LNCaP clone FGC (cell line): ENCODE data around the gene SLC39A7.

Source experiments
- DNase-seq: peaks from one replicate; pipeline ENCODE4 v3.0.0-alpha.2; 2011; ENCODE audit warnings: low read depth
- H3K4me3 ChIP-seq: 2 replicates; pipeline ENCODE4 v1.5.1; 2011; ENCODE audit warnings: mild to moderate bottlenecking, low read depth, low read length, control low read depth
- CTCF ChIP-seq: IDR thresholded peaks from 2 replicates; pipeline ENCODE4 v1.5.1; 2012; ENCODE audit warnings: mild to moderate bottlenecking; ENCODE audit not compliant: control insufficient read depth, insufficient read depth; ENCODE audit errors: extremely low read depth

The SLC39A7 gene

DNA sequence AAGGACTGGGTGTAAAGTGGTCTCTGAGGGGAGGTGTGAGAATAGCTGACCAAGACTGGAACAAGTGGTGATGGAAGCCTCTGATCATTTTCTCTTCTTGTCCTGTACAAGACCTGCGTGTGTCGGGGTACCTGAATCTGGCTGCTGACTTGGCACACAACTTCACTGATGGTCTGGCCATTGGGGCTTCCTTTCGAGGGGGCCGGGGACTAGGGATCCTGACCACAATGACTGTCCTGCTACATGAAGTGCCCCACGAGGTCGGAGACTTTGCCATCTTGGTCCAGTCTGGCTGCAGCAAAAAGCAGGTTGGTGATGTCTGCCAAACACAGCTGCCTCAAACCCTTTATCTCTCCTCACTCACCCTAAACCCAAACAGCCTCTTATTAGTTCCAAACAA lies 2.1 kb downstream of the SLC39A7 start:
- H3K4me3 ChIP-seq = no peak overlapping the region
- TF ChIP-seq CTCF = no peak
- no peak for DNase-seq

GRCh38 chr6:33203443-33204164 lies 2.9 kb downstream of the SLC39A7 start:
- H3K4me3 ChIP-seq = no peak overlapping the region
- no peak for DNase-seq
- no peak for TF ChIP-seq CTCF

- TF ChIP-seq CTCF = no peak
- peak overlapping the region; percentile 88 for H3K4me3 ChIP-seq
- no peak for DNase-seq
Measured at GRCh38 chr6:33204165-33204414, 3.4 kb downstream of the SLC39A7 start.

GRCh38 chr6:33204415-33205190 lies 3.9 kb downstream of the SLC39A7 start, which contains the start of gene HSD17B8:
TSS of gene HSD17B8 (plus strand) at chr6:33204655. CDS start at chr6:33204669, 14 bp downstream.
- no peak for TF ChIP-seq CTCF
- H3K4me3 ChIP-seq = peak within 1 kb of the TSS; percentile 88
- peak; percentile 62 for DNase-seq

GRCh38 chr6:33205191-33206026 lies 4.7 kb downstream of the SLC39A7 start:
- peak overlapping the region; percentile 88 for H3K4me3 ChIP-seq
- DNase-seq = no peak
- TF ChIP-seq CTCF = peak; percentile 20; the same call in 1 of the 2 replicates

GRCh38 chr6:33206027-33206863 lies 5.6 kb downstream of the SLC39A7 start:
- no peak for TF ChIP-seq CTCF
- no peak overlapping the region for H3K4me3 ChIP-seq
- DNase-seq = no peak
